ENCODE measurements around the gene YPEL4. TPM values are rescaled to one million over a fixed set of nuclear protein-coding genes. Genes with fewer than 3 reads are reported as not detected.

YPEL4 gene, protein sequence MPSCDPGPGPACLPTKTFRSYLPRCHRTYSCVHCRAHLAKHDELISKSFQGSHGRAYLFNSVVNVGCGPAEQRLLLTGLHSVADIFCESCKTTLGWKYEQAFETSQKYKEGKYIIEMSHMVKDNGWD
- polyA plus RNA-seq: 0.24 and 1.0 TPM in 2 replicates

DNA sequence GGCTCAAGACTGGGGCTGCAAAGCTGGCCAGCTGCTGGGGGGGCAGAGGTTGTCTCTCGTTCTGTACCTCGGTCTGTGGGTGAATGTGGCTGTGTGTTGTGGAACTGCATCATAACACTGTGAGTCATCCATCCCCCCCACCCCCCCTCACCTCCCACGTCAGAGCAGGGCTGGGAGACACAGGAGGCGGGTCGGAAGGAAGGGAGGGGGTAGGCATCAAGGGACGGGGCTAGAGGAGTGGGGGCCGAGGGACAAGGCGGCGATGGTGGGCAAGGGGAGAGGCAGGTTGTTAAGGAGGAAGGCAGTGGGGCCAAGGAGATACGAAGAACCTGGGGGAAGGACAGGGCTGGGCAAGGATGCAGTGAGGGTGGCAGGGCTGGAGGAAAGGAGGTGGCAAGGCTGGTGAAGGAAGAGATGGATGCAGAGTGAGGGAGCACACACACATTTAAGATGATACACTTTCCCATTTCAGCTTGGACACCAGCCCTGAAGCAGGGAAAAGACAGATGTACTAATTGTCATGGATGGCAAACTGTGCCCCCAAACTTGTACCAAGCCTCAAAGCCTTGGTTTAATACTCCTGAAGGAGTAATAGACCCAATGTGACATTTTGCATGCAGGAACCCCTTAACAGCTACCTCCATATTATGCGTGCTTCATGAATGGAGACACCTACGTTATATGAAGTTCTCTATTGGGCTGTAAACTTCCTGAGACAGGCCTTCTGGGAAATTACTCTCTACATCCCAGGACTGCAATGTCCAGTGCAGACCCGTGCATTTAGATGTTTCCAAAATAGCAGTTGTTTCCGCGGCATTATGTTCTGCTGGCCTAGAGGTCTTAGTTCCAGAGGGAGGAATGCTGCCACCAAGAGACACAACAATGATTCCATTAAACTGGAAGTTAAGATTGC lies at the start of gene YPEL4:
TSS of gene YPEL4 (minus strand) at position 87 of the 913 bp plus-strand sequence. CDS start 2,805 bp downstream, outside the sequence.

DNA sequence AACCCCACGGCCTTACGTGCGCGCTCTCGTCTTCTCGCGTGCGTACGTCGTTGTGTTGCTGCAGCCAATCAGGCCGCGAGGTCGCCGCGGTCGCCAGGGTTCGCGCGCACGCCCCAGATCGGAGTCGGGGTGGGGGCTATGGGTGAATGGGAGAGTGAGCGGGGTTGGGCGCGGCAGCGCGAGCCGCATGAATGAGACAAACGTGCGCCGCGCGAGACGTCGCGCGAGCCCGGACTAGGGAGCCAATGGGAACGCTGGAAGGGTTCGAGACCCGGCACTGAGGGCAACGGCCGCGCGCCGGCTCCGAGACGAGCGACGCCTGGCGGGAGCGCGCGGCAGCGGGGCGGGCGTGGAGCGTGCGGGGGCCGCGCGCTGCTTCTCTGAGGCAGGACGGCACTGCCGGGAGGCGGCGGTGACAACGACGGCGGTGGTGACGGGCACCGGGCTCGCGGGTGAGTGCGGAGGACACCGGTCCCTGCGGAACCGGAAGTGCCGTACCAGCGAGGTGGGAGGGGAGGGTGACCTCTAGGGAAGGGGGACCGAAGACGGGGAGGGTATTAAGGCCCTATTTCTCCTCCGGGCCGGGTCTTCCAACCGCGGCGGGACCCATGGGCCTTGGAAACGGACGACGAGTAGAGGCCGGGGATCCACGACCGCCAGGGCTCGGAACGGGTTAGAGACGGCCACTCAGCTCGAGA lies 18.2 kb upstream of the YPEL4 start, which contains the start of gene ZDHHC5:
TSS of gene ZDHHC5 (plus strand) at position 379 of the 698 bp plus-strand sequence. CDS start 4,977 bp downstream, outside the sequence.

DNA sequence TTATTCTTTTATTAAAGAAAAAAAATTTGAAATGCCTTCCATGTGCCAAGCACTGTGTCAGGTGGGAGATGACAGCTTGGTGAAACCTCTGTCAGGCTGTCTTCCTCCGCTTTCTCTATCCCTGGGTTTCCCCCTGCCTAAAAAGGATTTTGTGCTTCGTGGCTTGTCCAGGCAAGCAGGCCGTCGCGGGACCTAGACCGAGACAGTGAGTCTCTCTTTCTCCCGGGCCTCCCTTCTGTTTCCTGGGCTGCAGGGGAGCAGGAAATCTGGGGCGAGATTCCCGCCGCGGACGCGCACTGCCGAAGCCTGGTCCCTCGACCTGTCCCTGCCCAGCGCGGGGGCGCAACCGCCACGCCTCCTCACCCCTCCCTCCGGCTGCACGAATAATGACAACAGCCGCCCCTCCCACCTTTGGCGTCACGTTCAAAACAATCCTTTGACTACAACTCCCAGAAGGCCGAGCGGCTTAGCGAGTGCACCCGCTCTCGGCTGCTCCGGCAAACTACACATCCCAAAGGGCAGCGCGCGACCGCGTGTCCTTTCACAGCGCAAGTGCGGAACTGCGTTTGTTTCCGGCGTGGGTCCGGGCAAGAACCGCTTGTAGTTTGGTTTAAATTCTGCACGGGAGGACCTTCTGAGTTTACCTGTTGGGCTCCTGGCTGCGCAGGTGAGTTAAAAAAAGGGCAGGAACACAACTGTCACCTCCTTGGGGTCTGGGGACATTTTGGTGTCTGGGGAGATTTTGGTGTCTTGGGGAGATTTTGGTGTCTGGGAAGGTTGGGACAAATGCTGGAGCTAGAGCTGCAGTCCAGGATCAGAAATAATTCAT lies 7.7 kb upstream of the YPEL4 start, which contains the start of gene CLP1:
TSS of gene CLP1 (plus strand) at position 569 of the 829 bp plus-strand sequence. CDS start 1,715 bp downstream, outside the sequence.

DNA sequence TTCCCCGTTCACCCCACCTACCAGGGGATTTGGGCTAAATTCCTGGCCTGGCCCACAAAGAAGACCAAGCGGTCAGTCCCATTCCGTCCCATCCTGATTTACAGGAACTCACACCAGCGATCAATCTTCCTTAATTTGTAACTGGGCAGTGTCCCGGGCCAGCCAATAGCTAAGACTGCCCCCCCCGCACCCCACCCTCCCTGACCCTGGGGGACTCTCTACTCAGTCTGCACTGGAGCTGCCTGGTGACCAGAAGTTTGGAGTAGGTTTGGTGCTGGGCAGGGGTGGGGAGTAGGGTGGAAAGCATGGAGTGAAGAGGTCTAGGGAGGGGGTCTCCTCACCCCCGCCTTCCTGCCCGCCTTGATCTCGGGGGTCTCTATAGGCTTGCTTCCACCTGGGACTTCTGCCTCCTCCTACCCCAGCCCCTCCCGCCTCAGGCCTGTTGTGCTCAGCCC lies 52.2 kb downstream of the YPEL4 start, which contains the start of gene SERPING1:
TSS of gene SERPING1 (plus strand) at position 225 of the 455 bp plus-strand sequence. CDS start 586 bp downstream, outside the sequence.

Other genes with a start within 250 kb of the YPEL4 start
- gene SLC43A3, start 222.8 kb downstream of the YPEL4 start, polyA plus RNA-seq: 1.1 and 3.0 TPM in 2 replicates
- gene RTN4RL2, start 189.4 kb downstream of the YPEL4 start, polyA plus RNA-seq: 0.16 TPM in 1 of 2 replicates, not detected in the other
- 0.16 and 1.1 TPM in 2 replicates for gene SLC43A1, start 134.2 kb downstream of the YPEL4 start, polyA plus RNA-seq
- gene TIMM10, start 119.2 kb downstream of the YPEL4 start, polyA plus RNA-seq: 261 and 303 TPM in 2 replicates
- gene SMTNL1, start 112.3 kb downstream of the YPEL4 start, polyA plus RNA-seq: not detected in 2 replicates
- gene UBE2L6, start 82.2 kb downstream of the YPEL4 start, polyA plus RNA-seq: 19.2 and 28.4 TPM in 2 replicates
- 9.1 and 24.1 TPM in 2 replicates for gene SERPING1, start 52.2 kb downstream of the YPEL4 start, polyA plus RNA-seq
- 5.1 and 5.6 TPM in 2 replicates for gene CLP1, start 7.8 kb upstream of the YPEL4 start, polyA plus RNA-seq
- gene ZDHHC5, start 18.2 kb upstream of the YPEL4 start, polyA plus RNA-seq: 26.2 and 26.9 TPM in 2 replicates
- 16.3 and 22.3 TPM in 2 replicates for gene MED19, start 62.3 kb upstream of the YPEL4 start, polyA plus RNA-seq
- gene TMX2, start 62.7 kb upstream of the YPEL4 start, polyA plus RNA-seq: 167 and 173 TPM in 2 replicates
- gene SELENOH, start 91.6 kb upstream of the YPEL4 start, polyA plus RNA-seq: 58.7 and 79.0 TPM in 2 replicates
- gene BTBD18, start 101.9 kb upstream of the YPEL4 start, polyA plus RNA-seq: 0.24 TPM in 1 of 2 replicates, not detected in the other
- gene CTNND1, start 111.9 kb upstream of the YPEL4 start, polyA plus RNA-seq: 10.6 and 12.1 TPM in 2 replicates